ENCODE results near the gene RNF130.

RNF130 gene

GRCh38 chr5:180054226-180054625 is 17.3 kb downstream of the RNF130 start:
- DNase-seq (ENCODE audit: low spot score) = no peak

DNA sequence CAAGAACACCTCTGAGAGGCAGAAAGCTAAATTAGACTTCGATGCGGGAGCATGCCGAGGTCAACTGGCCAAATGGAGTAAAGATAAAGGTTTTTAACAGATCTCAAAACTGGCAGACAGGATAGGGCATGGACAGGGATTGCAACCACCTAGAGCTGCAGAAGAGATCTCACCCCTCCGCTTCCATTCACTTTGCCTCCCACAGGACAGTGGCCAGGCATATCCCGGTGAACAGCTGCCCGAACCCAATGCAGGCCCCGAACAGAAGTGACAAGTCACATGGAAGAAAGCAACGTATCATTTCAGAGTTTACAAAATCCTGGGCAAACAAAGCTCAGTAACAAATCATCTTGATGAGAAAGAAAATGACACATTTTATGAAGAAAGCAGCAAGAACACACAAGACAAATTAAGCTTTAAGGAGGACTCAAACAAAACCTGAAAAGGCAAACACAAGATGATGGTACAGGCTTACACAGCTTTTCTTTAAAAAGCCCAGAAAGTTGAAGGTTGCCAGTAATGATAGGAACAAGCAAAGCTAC is 18.4 kb downstream of the RNF130 start:
- no peak for DNase-seq (ENCODE audit: low spot score)

DNA sequence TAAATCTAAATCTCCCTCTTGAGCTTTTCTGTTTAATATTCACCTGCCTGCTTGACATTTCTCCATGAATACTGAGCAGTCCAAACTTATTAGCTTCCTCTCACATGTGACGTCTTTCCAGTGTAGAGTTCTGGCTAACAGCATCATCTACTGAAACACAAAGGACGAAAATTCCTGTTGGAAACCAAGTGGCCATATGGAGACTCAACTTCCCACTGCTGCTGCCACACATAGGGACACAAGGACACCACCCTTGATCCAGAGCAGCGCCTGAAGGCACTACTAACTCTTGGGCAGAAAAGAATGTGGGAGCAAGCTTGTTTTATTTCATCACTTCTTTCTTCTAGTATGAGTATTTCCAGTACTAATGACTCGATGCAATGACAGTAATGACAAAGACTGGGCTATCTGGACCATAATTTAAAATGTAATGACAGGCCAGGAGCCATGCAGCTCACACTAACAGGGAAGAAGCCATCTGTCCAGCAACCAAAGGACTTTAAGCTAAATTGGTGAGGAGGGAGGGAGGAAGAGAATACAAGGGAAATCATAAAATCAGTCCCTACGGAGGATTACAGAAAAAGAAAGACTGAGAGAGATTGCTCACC is 19.2 kb downstream of the RNF130 start:
- DNase-seq (ENCODE audit: low spot score) = no peak

DNA sequence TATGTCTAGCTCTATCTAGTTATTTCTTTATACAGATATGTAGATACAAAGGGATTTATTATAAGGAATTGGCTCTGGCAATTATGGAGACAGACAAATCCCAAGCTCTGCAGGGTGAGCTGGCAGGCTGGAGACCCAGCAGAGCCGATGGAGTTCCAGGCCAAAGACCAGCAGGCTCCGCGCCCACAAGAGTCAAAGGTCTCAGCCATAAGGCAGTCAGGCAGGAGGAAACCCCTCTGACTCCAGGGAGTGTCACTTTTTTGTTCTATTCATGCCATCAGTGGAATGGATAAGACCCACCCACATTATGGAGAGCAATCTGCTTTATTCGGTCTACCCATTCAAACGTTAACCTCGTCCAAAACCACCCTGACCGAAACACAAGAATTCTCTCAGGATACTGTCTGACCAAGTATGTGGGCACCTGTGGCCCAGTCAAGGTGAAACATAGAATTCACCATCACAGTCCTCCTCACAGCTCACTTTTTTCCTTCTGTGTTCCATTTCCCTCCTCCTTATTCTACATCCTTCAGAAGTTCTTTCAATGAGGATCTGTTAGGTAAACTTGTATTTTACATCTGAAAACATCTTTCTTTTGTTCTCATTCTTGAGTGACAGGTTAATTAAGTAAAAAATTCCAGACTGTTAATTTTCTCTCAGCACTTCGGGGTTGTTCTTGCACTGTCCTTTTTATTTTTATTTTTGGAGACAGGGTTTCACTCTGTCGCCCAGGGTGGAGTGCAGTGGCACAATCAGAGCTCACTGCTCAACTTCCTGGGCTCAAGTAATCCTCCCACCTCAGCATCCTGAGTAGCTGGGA is 21.2 kb downstream of the RNF130 start:
- no peak for DNase-seq (ENCODE audit: low spot score)

DNA sequence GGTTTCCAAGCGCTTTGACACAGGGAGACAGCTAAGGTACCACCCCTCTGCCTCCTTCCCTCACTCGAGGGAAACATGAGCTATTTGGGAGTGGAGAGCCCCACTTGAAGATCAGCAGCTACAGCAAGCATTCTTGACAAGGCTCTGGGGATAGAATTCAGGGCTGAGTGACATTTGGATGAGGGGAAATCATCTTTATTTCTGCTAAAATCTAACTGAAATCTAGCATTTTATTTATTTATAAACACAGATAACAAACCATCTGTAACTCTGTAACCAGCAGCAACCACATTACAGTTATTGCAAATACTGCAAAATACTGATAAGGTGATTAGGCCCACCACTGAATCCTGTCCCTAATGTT is 22.4 kb downstream of the RNF130 start:
- no peak for DNase-seq (ENCODE audit: low spot score)

GRCh38 chr5:180047667-180048066 is 23.9 kb downstream of the RNF130 start:
- no peak for DNase-seq (ENCODE audit: low spot score)

DNA sequence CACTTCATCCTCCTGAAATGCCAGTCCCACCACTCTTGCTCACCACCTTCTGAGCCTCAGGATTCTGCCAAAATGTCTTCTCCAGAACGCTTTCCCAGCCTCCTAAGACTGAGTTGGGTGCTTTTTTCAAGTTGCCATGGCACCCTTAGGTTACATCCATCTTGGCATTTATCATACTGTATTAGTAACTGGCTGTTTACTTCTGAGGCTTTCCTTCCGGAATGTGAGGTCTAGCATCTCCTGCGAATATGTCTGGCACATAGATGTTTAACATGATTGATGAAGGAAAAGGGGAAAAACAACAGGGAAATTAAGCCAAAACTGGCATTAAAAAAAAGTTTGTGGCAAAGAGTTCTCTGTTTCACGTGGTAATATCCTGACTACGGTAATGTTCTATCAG is 24.9 kb downstream of the RNF130 start:
- no peak for DNase-seq (ENCODE audit: low spot score)

GRCh38 chr5:180045889-180046499 is 25.6 kb downstream of the RNF130 start:
- no peak for DNase-seq (ENCODE audit: low spot score)

DNA sequence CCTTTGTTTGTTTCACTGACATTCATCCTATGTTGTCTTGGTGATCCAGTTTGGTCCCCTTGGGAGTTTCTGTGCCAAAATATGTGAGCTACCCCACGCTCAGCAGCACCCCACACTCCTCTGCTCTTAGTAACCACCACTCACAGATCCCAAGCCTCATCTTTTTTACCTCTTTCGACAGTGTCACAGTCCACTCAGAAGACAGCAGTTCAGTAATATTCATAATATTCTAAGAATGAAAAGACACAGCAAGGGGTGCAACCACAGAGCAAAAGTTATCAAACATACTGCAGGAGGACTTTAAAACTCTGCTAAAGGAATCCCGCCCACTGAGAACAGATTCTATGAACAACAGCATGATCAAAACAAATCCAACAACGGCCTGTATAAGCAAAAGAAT is 28.2 kb downstream of the RNF130 start:
- no peak for DNase-seq (ENCODE audit: low spot score)

- DNase-seq (ENCODE audit: low spot score) = no peak
Measured at GRCh38 chr5:180041301-180042274, 30.0 kb downstream of the RNF130 start.

DNA sequence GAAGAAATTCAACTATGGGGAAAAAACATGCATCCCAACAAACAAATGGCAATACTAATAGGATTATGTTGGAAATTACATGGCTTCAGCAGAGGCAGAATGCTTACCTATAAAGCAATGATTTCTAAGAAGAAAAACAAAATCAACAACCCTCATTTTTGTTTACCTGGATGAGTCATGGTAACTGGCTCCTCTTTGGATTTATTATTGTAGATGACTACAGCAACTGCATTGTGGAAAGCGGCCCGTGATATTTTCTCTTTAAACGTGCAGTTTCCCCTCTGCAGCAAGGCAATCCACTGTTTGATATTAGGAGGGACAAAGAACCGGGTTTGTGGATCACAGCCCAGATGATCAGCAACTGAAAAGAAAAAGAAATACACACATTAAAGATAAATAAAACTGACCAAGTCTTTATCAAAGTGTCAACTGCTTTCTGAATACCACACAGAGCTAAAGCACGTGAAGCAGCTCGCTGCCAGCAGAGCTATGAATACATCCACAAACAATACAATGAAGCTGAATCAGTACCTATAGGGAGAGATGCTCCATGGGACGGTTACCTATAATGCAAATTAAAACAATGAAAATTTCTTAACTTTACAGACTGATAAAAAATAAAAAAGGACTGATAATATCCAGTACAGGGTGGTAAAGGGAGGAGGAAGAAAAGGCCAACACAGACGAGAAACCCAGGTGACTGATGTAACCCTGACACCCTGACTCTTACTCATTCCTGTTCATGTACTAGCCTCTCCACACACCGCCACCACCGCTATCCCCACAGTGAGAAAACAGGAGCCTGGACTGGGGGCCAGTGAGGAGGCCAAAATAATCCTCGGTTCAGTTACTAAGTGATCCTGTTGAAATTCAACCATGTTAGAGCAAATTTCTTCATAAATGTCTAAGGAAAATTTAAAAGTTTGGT is 31.0 kb downstream of the RNF130 start:
- no peak for DNase-seq (ENCODE audit: low spot score)

GRCh38 chr5:180035206-180035931 is 36.2 kb downstream of the RNF130 start:
- no peak for DNase-seq (ENCODE audit: low spot score)

GRCh38 chr5:180034564-180034963 is 37.0 kb downstream of the RNF130 start:
- DNase-seq (ENCODE audit: low spot score) = no peak

DNA sequence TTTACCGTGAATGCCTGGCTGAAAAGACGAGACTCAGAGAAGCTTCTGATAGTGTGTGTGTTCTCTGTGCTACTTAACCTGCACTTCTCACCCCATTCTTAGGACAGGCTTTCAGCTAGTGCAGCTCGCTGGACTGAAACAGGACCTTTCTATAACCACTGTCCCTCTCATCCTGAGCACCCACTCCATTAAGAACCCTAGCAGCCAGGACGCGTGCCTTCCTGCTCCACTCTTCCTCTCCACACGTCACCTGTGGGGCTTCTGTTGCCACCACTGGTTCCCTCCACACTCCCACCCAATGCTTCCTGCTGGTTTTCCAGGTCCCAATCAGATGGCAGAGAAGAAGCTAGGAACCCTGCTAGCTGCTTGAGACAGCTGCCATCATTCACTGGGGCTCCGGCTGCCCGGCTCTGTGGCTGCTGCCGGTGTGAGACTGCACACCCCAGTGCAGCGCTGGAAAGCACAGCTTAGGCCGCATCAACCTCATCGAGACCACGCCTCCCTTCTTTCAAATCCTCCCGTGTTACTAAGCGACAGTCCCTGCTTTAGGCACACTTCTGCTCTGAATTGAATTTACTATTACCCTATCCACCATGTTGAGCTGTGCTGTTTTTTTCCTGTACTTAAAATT is 44.0 kb downstream of the RNF130 start:
- no peak for DNase-seq (ENCODE audit: low spot score)

- DNase-seq (ENCODE audit: low spot score) = no peak
Measured at GRCh38 chr5:180026734-180027458, 44.7 kb downstream of the RNF130 start.

- DNase-seq (ENCODE audit: low spot score) = peak; percentile 59
Measured at GRCh38 chr5:180026320-180026719, 45.2 kb downstream of the RNF130 start.

DNA sequence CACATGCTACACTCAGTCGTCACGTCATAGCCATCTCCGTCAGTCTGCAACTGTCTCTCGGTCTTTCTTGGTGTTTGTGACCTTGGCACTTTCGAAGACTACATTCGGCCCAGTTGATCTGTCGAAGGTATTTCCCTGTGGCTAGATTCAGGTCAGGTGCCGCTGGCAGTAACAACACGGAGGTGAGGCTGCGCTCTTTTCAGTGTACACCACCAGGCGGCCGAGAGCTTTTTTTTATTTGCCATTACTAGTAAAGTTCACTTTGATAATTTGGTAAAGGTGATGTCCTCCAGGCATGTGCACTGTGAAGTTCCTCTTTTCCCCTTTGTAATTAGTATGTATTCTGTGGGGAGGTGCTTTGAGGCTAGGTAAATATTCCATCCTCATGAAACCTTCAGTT is 49.7 kb downstream of the RNF130 start:
- no peak for DNase-seq (ENCODE audit: low spot score)

DNA sequence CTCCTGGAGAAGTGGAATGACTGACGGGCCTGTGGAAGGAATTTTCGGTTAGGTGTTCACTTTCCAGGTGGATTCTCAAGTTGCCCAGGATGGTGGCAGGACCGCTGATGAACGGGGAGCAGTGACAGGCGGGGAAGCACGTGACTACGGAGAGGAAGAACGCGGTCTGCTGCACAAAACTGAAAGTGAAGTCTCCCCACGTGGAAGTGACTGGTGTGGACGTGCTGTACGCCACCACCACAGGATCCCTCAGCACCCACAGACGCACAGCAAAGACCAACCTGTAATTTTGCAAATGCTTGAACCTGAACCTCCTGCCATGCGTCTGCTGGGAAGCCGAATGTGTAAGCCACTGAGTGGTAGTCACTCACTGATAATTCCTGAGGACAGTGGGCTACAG is 51.4 kb downstream of the RNF130 start:
- no peak for DNase-seq (ENCODE audit: low spot score)

Data from kidney capillary endothelial cell (primary cell).